Measurements from ENCODE around the gene PAFAH2.

The PAFAH2 gene
- 11.8 to 19.1 reads per million in 2 donors for total RNA-seq

GRCh38 chr1:25997828-25998761, at the start of gene PAFAH2:
Gene PAFAH2 (minus strand): TSS chr1:25998063. CDS start chr1:25990816, 7,247 bp downstream.
- DNase-seq: peak; percentile 92

DNA sequence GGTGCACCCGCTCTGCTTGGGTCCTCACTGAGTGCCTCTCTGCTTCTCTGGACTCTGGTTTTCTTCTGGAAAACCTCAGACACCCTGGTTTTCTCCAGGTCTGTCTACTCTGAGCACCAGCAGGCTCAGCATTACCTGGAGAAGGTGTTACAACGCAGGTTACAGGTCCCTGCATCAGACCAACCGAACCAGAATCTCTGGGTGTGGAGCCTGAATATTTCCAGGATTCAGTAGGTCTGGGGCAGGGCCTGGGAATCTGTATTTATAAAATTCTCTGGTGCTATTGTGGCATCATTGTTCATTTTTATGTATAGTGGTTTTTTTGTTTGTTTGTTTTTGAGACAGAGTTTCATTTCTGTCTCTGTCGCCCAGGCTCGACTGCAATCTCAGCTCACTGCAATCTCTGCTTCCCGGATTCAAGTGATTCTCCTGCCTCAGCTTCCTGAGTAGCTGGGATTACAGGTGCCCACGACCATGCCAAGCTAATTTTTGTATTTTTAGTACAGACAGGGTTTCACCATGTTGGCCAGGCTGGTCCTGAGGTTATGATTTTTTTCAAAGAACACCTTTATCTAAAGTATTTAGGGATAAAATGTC, 49.5 kb upstream of the PAFAH2 start:
- no peak for DNase-seq

DNA sequence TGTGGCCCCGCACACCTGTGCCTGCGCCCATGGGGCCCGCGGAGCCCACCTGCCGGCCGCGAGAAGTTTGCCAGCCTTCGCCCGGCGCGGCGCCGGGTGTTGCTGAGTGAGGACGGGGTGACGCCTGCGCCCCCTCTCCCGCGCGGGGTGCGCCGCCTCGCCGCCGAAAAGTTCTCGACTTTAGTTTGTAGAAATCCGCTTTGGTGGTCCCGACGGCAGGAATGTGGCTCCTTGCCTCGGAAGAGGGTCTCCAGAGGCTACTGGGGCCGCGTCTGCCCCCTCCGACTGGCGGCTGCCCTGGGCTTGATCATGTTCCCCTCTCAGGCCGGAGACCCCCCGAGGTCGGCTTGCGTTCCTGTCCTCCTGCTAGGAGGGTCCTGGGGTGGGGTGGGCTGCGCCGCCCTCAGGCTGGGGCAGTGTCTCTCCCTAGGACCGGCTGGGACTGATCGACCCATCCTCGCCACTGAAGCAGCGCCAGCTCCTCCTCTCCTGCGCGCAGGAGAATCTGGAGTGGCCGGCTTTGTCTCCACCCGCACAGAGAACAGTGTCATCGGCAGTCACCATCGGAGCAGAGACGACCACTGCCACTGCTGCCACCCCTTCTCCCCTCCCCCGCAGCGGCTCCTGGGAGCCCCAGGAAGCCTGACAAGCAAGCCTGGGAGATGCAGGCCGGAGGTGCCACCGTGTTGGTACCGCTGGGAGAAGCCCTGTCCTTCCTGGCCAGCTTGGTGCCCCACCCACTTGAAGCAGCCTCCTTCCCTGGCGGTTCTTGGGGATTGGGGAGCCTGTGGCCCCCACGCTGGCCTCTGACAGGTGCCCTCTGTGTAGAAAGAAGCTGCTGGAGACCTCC, 48.6 kb upstream of the PAFAH2 start:
- DNase-seq: no peak

DNA sequence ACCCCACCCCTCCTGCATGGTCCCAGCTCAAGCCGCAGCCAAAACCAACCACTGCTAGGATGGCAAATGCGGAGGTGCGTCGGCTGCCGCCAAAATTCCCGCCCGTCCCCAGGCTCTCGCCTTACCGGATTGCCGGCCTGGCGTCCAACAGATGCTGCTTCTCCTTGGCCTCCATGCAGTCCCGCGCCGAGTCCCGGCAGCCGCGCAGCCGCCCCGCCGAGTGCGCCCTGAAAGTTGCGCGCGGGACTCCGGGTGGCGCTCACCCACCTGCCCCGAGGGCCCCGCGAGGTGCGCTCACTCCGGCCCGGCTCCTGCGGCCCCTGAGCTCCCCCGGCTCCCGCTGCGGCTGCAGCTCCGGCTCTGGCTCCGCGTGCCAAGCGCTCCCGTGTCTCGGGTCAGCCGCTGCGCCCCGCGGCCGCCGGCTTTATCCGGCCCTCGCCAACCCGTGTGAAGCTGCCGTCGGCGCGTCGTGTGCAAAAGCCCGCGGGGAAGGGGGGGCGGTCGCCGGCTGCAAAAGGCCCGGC, 47.9 kb upstream of the PAFAH2 start, which contains the start of gene SLC30A2:
Gene SLC30A2 (minus strand): TSS at position 397 of the 524 bp plus-strand sequence. CDS start 222 bp downstream, at position 175.
- no peak for DNase-seq

GRCh38 chr1:26044971-26045721, 47.3 kb upstream of the PAFAH2 start:
- DNase-seq: no peak

DNA sequence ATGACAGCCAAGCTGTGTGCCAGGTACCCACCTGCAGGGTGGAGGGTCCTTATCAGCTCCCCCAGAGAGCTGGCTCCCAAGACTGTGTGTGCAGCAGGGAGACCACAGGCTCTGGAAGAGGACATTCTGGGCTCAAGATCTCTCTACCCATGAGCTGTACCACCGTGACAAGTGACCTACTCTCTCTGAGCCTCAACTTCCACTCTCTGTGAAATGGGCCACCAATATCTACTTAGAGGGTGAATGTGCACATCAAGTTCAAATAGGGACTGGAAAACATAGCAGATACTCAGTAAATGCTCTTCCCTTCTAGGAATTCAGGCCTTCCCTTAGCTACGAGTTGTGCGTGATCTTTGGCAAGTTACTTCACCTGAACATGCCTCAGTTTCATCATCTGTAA, 46.6 kb upstream of the PAFAH2 start:
- DNase-seq: no peak

- no peak for DNase-seq
Measured at GRCh38 chr1:26043765-26044164, 45.9 kb upstream of the PAFAH2 start.

- DNase-seq: no peak
Measured at GRCh38 chr1:26041978-26042377, 44.1 kb upstream of the PAFAH2 start.

- DNase-seq: no peak
Measured at GRCh38 chr1:26041401-26041800, 43.5 kb upstream of the PAFAH2 start.

DNA sequence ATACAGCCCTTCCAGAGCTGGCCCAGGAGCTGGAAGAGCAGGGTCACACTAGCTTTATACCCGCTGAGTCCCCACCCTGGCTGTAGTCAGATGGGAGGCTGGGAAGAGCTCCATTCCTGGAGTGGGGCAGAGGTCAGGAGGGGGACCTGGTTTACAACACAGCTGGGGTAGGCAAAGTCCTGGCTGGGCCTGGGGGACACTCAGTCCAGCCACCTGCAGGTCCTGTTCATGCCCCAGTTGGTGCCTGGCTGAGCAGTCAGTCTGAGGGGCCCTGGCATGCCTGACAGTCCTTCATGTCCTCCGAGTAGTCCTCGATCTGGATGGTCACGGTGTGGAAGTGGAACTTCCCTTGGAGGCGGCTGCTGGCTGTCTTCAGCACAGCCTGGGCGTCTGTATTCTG, 41.0 kb upstream of the PAFAH2 start:
- no peak for DNase-seq

GRCh38 chr1:26038477-26038876, 40.6 kb upstream of the PAFAH2 start:
- DNase-seq: no peak

DNA sequence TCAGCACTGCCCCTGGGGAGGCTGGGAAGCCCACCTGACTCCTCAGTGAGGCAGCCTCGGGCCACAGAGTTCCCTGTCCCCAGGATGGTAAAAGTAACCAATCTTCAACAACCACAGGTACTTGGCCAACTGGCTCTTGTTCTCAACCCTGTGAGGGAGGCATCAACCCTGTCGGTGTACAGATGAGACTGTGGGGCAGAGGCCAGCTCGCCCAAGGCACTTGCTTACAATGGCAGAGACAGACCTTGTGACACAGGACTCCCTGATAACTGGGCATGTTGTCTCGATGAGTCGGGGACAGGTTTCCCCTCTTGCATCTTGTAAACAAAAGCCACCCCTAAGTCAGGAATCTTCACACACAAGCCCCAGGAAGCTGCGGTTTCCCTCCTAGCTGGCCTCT, 40.0 kb upstream of the PAFAH2 start:
- DNase-seq: no peak

DNA sequence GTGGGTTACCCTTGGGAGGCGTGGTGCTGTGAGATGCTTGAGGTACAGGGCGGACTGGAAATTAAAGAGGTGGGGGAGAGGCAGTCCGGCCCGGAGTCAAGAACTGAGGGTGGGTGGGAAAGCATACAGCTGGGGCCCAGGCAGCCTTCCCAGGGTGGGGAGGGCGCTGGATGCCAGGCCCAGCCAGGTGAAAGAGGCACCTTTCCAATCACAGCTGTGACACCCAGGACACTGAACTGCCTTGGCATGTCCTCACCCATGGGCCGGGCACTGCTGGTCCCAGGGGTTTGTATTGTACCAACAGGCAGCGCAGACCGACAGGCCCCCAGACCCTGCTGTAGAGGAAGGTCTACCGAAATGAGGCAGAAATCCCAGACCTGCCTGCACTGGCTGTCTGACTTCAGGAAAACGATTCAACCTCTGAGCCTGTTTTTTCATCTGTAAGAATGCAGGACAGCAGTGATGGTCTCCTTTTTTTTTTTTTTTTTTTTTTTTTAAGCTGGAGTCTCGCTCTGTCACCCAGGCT, 39.0 kb upstream of the PAFAH2 start:
- no peak for DNase-seq

GRCh38 chr1:26035959-26036755, 38.3 kb upstream of the PAFAH2 start:
- DNase-seq: peak; percentile 77

DNA sequence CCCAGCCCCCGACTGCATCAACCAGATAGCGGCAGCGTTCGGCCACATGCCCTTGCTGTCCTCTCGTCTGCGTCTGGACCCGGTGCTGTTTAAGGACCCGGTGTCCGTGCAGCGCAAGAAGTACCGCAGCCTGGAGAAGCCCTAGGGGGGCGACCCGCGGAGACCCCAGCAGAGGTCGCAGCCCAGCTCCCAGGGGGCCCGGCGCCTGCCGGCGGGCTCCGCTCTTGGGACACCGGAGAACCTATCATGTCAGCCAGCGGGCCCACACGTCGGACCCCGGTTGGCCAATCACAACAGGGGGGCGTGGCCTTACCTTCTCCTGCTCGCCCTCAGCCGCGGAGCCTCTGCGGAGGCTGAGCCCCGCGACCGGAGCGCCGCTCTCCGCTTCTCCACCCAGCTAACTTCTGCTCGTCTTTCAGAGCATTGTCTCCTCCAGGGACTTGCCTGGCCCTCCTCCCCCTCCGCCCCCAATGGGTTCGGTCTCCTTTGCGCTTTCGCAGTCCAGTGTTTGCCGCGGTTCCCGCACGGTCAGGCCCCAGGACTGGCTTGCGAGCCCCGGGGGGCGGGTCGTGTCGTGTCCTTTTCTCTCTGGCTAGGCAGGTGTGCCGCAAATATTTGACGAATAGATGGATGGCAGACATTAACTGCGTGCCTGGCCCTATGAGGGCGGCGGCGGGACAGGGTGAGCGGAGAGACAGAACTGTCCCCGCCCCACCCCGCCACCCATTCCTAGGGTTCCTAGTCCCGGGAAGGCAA, 37.5 kb upstream of the PAFAH2 start:
- peak; percentile 86 for DNase-seq

DNA sequence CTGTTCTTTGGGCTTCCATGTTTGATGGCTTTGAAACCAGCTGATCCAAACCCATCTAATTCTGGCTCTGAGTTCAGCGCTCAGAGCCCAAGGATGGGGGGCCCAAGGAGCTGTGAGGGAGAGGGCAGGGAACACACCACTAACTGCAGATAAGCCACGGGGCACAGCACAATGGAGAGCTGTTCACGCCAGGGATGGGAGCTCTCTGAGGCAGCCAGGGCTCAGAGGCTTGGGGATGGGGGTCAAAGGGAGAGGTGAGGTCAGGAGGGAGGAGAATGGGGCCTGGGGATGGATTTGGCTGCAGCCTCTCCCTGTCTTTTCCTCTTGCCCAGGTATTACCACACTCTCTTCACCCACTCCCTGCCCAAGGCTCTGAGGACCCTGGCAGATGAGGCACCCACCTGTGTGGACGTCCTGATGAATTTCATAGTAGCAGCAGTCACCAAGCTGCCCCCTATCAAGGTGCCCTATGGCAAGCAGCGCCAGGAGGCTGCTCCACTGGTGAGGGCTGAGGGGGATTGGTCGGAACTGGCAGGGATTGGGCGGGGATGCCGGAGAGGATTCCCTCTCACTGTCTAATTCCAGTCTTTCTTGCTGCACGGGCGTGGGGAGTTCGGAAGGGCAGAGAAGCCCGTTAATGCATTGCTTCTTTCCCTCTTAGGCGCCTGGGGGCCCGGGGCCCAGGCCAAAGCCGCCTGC, 36.8 kb upstream of the PAFAH2 start:
- no peak for DNase-seq

GRCh38 chr1:26032656-26033357, 34.9 kb upstream of the PAFAH2 start:
- no peak for DNase-seq

DNA sequence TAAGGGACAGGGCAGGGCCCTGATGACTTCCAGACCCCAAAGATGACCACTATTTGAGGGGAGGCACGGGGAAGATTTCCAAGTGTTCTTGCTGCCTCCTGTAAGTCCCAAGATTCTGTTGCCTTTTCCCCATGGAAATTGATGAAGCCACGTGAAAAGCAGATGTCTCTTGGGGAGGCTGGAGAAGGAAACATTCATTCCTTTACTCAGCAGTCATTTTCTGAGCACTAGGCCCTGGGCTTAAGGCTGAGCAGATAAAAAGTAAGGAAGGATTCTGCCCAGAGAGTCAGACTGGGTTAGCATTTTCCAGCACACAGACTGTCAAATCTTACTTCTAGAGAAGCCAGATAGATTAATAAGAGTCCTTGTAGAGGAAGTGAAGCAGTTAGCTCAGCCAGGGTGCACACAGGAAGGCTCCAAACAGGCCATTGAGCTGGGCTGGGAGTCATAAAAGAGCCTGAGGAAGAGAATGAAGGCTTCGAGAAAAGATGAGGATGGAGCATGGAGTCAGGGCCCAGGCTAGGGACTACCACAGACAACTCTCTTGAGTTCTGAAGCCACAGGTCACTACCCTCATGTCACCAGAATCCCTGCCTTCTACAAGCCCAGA, 33.9 kb upstream of the PAFAH2 start:
- no peak for DNase-seq

All from T-helper 9 cell (primary cell).